NCI-H146 treated with DMSO at 0.1 percent for 48 hours (cell line): ENCODE data around the gene MRPL34.
"Not testable (repeated sequence)": the region's sequence is repeated elsewhere in the genome, so short reads cannot be mapped to it uniquely, and the experiment has no call there.

Experiments used
- DNase-seq: peaks from one replicate; lab custom pipeline; 2025; ENCODE audit not compliant: unreplicated experiment; lab: John Stamatoyannopoulos, UW

Gene MRPL34

DNA sequence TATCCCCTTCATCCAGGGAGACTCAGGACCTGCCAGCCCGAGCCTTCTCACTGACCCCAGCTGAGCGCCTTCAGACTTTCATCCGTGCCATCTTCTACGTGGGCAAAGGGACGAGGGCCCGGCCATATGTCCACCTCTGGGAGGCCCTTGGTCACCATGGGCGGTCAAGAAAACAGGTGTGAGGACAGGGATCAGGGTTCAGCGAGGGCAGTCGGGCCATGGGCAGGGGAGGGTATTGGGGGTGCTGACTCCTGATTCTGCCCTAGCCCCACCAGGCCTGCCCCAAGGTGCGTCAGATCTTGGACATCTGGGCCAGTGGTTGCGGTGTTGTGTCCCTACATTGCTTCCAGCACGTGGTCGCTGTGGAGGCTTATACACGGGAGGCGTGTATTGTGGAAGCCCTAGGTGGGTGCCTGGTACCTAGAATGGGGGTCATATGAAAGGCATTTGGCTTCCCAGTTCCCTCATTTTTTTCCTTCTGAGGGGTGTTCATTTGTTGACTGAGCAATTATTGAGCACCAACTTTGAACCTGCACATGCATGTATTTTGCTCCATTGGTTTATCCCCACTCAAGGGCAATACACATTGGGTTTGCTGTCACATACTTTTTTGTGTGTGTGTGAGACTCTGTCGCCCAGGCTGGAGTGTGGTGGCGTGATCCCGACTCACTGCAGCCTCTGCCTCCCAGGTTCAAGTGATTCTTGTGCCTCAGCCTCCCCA, 20.1 kb upstream of the MRPL34 start:
- no peak for DNase-seq

DNA sequence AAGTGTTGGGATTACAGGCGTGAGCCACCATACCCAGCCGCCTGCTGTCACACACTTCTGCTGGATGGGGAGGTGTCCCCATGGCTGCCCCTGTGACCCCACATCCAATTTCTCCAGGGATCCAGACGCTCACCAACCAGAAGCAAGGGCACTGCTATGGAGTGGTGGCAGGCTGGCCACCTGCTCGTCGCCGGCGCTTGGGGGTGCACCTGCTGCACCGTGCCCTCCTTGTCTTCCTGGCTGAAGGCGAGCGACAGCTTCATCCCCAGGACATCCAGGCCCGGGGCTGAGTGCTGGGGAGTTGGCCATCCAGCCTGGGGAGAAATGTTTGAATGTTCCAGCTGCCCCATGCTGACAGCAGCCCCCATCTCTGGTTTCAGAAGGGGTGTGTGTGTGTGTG, 19.4 kb upstream of the MRPL34 start:
- DNase-seq, result no peak

DNA sequence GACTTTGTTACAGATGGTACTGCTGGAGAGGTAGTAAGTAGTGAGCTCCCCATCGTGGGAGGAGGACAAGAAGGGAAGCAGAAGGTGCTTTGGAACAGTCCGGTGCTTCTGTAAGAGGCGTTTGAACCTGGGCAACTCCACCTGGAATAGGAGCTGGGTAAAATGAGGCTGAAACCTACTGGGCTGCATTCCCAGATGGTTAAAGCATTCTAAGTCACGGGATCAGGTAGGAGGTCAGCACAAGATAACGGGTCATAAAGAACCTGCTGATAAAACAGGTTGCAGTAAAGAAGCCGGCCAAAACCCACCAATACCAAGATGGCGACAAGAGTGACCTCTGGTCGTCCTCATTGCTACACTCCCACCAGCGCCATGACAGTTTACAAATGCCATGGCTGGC, 18.9 kb upstream of the MRPL34 start:
- no peak for DNase-seq

GRCh38 chr19:17289489-17289888, 16.2 kb upstream of the MRPL34 start:
- DNase-seq, result peak; percentile 32

DNA sequence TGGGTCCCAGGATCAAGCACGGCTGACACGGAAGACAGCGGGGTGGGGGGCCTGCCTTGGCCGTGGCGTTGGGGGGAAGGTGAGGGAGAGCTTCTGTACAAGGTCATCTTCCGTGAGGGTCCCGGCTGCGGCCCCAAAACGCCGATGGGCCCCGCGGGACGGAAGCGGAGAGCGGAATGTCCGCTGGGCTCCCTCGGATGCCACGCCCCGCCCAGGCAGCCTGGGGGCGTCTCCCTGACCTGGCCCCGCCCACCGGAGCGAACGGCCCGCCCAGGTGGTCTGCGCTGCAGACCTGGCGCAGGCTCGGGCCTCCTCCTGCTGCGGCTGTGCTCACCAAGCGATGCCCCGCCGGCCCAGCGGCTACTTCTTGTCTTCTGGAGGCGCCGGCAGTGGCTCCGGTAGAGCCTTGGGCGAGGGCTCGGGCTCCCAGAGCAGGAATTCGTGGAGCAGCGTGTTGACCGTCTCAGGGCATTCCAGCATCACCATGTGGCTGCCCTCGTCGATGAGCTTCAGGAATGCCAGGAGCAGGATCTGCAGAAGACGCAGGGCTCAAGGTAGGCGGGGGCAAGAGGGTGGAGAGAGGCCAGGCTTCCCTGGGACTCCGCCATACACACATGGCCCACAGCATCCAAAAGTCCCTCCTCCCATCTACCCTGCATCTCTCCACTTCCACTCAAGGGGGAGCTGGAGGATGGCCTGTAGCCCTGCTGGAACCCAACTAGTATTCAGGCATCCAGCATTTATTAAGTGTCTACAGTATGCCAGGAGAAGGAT, 13.2 kb upstream of the MRPL34 start:
- peak; percentile 86 for DNase-seq

GRCh38 chr19:17293605-17294004, 12.1 kb upstream of the MRPL34 start:
- DNase-seq, result no peak

- DNase-seq, result no peak
Measured at GRCh38 chr19:17294051-17294891, 11.4 kb upstream of the MRPL34 start.

- not testable (repeated sequence) for DNase-seq
Measured at GRCh38 chr19:17295551-17295950, 10.1 kb upstream of the MRPL34 start.

- DNase-seq, result peak; percentile 17
Measured at GRCh38 chr19:17296273-17296672, 9.4 kb upstream of the MRPL34 start.

DNA sequence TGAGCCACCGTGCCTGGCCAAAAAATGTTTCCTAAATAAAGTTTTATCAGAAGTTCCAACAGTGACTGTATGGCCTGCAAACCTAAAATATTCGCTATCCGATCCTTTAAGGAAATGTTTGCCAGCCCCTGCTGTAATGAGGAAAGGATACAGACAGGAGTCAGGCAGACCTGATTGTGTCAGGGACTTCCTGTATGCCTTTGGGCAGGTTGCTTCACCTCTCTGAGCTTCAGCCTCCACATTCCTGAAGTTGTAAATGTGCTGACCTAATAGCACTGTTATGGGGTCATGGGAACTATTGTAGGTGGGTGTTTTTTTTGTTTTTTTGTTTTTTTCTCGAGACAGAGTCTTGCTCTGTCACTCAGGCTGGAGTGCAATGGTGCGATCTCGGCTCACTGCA, 8.7 kb upstream of the MRPL34 start:
- no peak for DNase-seq

- no peak for DNase-seq
Measured at GRCh38 chr19:17300992-17301619, 4.6 kb upstream of the MRPL34 start.

DNA sequence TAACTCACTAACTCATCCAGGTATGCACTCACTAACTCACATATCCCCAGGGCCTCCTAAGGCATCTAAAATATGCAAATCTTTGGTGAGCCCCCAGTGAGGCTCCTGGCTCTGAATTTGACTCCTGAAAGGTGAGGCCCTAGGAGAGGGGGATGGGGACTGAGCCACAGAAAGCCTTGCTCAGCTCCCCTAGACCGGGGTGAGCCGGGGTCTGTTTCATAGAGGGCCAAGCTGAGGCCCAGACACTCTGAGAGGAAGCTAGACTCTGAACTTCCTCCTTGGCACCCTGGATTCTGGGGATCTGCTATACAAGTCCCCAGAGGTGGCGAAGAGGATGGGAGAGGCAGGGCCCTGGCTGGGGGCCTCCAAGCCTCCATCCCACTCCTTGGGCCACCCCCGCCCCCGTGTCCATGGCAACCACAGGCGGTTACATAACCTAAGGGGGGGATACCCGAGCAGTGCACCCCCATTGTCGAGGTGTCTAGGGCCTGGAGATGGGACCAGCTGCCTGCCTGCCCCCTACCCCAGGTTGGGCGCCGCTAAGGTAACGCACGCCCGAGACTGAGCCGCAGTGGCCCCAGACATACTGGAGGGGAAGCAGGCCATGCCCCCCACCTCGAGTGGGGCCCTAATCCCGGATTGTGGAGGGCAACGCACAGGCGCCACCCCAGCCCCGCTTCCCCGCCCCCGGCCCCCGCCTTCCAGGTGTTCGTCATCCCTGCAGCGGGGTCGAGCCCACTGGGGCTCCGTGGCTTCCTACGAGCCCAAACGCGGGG, 3.1 kb upstream of the MRPL34 start:
- no peak for DNase-seq

- DNase-seq, result peak; percentile 92
Measured at GRCh38 chr19:17303167-17303939, 2.3 kb upstream of the MRPL34 start, which contains the start of gene ABHD8. Gene ABHD8, minus strand, starts transcription at chr19:17303425. Its CDS starts 1,809 bp downstream, at chr19:17301616.

- DNase-seq, result no peak
Measured at GRCh38 chr19:17303940-17304267, 1.8 kb upstream of the MRPL34 start.

DNA sequence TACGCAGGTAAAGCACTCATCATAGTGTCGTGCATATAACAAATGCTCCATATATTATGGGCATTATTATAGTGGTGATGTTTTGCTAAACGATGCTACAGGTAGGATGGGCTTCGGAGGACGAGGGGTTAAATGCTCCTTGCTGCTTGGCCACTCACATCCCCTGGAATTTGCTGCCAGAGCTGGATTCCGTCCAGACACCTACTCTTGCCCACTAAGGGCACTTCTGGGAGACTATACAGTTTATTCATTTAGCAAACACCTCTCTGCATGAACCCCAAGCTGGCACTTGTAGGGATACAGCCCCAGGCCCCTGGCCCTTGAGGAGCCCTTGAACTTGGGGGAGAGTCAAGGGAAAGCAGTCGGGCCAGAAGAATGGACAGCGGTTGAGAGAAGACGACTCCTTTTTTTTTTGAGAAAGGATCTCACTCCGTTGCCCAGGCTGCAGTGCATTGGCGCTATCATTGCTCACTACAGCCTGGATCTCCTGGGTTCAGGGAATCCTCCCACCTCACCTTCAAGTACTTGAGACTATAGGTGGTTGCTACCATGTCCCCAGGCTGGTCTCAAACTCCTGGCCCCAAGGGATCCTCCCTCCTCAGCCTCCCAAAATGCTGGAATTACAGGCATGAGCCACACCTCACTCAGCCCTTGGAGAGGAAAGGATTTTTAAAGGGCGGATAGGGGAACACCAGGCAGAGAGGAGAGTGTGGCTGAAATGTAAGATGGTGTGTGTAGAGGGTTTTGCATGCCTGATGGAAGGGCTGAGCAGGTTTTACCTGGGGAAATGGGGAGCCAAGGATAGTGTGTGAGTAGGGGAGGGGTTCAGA, 1.1 kb upstream of the MRPL34 start:
- DNase-seq, result no peak

DNA sequence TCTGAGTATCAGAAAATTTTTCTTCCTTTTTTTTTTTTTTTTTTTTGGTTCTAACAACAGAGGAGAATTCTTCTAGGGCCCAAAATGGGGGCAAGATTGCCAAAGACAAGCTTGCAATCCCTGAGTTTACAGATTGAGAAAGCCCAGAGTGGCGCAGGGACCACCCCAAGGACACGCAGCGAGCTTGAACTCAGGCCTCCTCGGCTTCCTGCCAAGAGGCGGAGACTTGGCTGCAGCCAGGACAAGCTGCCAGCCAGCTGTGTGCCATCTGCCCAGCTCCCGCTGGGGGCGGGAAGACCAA, 506 bp upstream of the MRPL34 start:
- no peak for DNase-seq

DNA sequence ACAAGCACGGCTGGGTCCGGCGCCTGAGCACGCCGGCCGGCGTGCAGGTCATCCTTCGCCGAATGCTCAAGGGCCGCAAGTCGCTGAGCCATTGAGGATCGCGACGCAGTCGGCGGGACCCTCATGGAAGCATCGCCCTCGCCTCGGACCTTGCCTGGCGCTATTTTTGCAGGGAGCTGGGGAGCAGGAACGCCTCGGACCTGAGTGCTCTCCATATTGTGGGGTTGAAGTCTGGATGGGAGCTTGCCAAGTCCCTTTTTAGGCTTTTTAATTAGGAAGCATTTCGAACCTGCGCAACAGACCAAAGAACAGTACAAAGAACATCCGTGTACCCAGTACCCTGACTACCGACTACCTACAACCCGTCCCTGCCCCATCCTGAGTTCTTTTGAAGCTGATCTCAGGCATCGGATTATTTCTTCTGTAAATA, 628 bp downstream of the MRPL34 start:
- DNase-seq, result no peak

GRCh38 chr19:17307876-17308377, 2.3 kb downstream of the MRPL34 start:
- DNase-seq, result no peak
